MM.1S (cell line): ENCODE data around the gene EIF4B.

Experiments
- EZH2 ChIP-seq: fragments of 300-600 bp; sonication (generic); optimal IDR thresholded peaks from 2 replicates; pipeline ENCODE3; 2017; ENCODE audit warnings: low read depth, mild to moderate bottlenecking, antibody characterized with exemption, low read length, mixed read lengths
- EZH2phosphoT487 ChIP-seq: fragments of 300-600 bp; sonication (generic); IDR thresholded peaks from 2 replicates; pipeline ENCODE4 v1.6.1; 2018; ENCODE audit warnings: antibody characterized with exemption, low read length
- TF ChIP-seq, protein P1 (sequence below): fragments of 300-600 bp; sonication (generic); IDR thresholded peaks from 2 replicates; pipeline ENCODE4 v1.5.1; 2016; ENCODE audit warnings: antibody characterized with exemption, low read length, mixed read lengths

GRCh38 chr12:53074999-53075370 is 68.7 kb downstream of the EIF4B start:
- TF ChIP-seq EZH2phosphoT487 (no peak), EZH2 (no peak)
- TF ChIP-seq, protein P1, sequence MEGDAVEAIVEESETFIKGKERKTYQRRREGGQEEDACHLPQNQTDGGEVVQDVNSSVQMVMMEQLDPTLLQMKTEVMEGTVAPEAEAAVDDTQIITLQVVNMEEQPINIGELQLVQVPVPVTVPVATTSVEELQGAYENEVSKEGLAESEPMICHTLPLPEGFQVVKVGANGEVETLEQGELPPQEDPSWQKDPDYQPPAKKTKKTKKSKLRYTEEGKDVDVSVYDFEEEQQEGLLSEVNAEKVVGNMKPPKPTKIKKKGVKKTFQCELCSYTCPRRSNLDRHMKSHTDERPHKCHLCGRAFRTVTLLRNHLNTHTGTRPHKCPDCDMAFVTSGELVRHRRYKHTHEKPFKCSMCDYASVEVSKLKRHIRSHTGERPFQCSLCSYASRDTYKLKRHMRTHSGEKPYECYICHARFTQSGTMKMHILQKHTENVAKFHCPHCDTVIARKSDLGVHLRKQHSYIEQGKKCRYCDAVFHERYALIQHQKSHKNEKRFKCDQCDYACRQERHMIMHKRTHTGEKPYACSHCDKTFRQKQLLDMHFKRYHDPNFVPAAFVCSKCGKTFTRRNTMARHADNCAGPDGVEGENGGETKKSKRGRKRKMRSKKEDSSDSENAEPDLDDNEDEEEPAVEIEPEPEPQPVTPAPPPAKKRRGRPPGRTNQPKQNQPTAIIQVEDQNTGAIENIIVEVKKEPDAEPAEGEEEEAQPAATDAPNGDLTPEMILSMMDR = no peak
